ENCODE measurements around the gene CTSD.
A peak's percentile ranks its signal among the peaks of the same experiment; 100 is the strongest.

The CTSD gene

DNA sequence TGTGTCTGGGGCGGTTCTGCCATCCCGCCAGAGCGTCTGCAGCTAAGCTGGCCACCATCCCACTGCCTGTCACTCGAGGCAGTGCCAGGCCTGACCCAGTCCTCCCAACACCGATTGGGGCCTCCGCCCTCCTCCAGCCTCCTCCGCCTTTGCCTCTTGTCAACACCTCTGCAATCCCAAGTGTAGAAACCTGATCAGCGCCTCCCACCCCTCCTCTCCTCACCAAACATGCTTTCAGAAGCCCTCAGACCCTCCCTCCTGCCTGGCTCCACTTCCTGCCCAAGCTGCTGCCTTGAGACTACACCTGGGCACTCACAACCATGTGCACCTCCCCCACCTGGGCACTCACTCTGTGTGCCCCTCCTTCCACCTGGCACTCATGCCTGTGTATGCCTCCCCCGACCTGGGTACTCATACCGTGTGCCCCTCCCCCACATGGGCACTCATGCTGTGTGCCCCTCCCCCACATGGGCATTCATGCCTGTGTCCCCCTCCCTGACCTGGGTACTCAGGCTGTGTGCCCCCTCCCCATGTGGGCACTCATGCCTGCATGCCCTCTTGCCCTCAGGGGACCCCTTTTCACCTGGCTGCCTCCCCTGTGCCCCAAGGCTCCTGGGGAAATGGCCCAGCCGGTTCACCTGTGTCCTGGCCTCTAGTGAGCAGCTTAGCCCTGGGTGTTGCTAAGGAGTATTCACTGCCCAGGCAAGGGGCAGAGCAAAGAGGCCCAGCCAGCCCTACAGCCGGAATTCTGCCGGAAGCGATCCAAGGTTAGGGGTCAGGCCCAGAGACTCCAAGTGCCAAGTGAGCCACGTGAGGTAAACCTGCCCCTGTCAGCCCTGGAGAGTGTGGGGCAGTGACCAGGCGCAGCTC, 7.8 kb downstream of the CTSD start:
- no peak for DNase-seq

DNA sequence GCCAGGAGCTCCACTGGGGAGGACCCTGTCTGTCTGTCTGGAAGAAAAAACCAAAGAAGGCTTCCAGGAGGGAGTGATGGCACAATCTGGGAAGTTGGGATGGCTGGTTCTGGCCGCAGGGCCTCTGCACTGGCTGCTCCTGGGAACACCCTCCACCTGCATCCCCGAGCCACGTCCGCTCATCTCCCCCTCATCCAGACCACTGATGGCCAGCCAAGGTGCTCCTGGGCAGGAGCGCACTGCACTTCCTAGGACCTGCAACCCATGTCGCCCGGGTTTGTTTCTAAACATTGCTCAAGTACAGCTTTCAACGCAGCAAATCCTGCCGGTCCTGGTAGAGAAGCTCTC, 8.4 kb downstream of the CTSD start:
- no peak for DNase-seq

DNA sequence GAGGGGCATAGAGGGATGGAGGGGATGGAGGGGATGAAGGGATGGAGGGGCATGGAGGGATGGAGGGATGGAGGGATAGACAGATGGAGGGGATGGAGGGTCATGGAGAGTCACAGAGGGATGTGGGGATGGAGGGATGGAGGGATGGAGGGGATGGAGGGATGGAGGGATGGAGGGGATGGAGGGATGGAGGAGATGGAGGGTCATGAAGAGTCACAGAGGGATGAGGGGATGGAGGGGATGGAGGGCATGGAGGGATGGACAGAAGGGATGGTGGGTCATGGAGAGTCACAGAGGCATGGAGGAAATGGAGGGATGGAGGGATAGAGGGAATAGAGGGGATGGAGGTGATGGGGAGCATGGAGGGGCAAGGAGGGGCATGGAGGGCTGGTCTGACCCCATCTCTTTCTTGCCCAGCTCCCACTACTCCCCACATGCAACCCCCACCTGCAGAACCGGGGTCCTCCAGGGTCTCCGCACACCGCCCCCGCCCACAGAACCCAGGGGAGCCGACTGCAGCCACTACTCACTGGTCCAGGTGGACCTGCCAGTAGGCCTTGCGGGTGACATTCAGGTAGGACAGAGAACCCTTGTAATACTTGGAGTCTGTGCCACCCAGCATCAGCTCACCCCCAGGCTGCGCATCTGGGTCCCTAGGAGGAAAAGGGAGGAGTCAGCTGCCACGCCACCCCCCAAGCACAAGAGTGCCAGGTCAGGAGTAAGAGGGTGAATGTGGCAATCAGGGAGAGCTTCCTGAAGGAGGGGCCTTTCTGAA, 9.2 kb downstream of the CTSD start:
- no peak for DNase-seq

DNA sequence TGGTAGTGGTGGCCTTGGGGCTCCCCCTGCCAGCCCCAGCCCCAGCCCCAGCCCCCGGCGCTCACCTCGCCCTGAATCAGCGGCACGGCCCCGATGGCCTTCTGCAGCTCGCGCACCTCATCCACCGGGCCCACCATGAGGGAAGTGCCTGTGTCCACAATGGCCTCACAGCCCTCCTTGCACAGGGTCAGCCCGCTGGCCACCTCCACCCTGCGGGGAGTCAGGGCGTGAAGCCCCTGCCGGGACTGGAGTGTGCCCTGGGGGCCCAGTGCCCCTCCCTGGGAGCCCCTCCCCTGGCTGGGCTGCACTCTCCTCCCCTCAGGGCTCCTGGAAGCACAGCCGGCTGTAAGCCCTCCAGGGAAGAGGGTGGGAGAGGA, 9.8 kb downstream of the CTSD start:
- no peak for DNase-seq

DNA sequence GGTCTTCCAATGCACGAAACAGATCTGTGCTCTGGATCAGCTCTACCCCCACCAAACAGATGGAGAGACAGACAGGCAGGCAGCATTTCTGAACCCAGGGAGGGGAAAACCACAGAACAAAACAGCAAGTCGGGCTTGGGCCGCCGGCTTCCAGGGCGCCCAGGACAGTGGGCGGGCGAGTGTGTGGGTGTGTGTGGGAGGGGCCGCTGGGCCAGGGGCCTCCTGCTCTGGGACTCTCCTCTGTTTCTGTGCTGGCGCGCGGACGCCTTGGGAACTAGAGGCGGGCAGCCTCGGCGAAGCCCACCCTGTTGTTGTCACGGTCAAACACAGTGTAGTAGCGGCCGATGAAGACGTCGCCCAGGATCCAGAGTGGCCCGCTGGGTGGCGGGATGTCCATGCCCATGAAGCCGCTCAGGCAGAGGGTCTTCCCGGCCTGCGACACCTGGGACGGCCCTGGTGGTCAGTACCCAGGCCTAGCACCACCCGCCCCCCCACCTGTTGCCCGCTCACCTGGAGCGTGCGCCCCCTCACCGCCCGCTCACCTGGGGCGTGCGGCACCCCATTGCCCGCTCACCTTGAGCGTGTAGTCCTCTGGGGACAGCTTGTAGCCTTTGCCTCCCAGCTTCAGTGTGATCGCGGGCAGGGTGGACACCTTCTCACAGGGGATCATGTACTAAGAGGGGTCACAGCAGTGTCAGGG, 10.3 kb downstream of the CTSD start:
- no peak for DNase-seq

DNA sequence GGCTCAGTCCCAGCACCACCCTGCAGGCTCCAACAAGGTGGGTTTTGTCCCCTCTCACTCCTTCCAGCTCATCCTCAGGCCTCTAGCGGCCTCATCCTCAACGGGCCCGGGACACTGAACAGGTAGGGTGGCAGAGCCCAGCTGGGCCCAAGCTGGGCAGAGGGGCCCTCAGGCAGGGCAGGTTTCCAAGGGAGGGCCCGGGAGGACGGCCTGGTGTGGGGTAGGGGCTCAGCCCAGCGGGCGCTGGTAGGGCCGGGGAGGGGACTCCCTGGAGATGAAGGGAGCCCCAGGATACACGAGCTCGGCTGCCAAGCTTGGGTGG, 10.9 kb downstream of the CTSD start:
- no peak for DNase-seq

DNA sequence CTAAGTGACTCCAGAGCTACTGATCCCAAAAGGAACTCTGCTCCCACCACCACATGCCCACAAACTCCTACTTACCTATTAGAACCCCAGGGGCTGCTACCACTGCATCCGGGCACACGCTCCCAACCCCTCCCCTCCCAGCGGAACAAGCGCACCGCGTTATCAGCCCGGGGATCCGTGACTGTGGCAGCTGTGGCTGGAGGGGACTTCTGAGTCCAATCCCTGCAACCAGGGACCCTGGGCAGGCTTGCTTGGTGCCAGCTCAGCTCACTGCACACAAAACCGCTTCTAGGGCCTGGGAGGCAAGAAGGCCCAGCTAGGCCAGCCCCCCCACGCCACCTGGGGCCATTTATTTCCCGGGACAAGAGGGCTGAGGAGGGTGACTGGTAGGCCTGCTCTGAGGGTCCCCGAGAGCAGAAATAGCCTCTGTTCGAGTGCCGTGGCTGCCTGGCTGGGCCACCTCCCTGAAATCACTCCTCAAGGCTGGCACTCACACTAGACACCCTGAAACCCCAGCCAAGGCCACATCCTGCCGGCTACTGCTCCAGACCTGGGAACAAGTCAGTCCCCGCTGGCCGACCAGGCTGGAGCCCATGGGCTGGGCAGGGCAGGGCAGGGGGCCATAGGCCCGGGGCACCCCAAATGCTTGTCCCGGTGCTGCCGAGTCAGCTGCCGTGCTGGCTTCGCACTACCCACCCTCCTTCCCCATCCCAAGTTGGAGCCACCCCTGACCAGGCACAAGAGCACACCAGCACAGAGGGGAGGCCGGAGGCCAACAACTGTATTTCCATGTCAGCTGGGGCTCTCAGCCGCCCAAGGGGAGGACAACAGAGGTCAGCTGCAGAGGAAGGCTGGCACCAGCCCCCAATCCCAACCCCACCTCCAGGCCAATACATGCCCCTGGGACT, 11.5 kb downstream of the CTSD start:
- no peak for DNase-seq

DNA sequence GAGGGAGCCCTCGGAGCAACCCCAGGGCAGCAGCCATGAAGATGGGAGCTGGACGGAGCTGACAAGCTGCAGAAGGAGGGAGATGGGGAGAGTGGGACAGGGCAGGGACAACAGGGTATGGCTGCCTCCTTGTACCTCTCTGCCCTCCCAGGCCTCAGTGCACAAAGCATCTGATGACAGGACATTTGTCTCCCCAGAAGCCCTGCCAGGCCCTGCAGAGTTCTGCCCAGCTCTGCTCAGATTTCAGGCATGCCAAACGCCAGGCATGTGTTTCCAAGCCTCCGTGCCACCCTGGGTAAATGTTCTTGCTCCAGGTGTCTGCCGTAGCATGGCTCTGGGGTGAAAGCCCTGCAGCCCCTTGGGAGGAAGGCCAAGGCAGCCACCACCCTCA, 12.2 kb downstream of the CTSD start:
- no peak for DNase-seq

DNA sequence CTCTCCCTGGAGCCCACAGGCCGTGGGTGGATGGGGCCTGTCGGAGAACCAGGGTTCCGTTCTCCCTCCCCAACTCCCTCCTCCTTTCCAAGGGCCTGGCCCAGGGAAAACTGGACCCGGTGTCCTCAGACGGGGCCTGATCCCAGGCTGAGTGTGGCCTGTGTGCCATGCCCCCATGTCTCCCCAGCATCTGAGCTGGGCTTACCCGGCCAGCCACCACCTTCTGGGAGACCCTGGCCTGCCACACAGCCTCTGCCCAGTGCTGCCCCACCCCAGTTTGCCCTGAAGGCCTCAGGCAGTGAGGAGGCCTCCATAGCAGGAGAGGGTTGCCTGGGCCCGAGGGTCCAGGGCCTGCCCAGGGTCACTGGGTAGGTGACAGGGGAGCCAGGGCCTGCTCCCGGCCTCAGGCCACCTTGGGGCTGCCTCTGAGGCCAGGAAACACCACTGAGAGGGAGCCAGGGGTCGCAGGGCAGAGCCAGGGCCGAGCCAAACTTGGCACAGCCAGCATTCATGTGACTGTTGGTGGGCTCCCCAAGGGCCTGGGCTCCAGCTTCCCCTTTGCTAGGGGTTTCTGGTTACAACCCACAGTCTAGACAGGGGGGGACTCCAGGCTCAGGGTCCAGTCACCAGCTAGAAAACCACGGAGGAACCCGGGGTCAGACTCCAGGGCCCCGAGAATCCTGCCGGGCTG, 12.7 kb downstream of the CTSD start:
- DNase-seq = no peak

DNA sequence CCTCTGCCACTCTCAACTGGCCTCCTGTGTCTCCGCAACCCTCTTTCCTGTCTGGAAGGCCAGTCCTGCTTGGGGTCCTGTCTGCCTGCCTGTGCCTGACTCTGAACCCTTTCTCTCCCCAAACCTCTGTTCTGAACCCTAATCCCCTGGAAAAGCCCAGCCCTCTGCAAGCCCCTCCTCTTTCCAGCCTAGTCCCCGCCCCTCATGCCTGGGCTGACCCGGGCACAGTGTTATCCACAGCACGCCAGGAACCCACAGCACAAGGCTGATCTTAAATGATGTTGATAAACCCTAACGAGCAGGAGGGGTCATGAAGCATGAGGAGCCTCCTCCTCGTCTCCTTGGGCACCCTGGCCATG, 13.3 kb downstream of the CTSD start, which contains the start of gene IFITM10:
TSS of gene IFITM10 (minus strand) at position 115 of the 359 bp plus-strand sequence. CDS start 153 bp downstream, outside the sequence.
- DNase-seq = no peak

DNA sequence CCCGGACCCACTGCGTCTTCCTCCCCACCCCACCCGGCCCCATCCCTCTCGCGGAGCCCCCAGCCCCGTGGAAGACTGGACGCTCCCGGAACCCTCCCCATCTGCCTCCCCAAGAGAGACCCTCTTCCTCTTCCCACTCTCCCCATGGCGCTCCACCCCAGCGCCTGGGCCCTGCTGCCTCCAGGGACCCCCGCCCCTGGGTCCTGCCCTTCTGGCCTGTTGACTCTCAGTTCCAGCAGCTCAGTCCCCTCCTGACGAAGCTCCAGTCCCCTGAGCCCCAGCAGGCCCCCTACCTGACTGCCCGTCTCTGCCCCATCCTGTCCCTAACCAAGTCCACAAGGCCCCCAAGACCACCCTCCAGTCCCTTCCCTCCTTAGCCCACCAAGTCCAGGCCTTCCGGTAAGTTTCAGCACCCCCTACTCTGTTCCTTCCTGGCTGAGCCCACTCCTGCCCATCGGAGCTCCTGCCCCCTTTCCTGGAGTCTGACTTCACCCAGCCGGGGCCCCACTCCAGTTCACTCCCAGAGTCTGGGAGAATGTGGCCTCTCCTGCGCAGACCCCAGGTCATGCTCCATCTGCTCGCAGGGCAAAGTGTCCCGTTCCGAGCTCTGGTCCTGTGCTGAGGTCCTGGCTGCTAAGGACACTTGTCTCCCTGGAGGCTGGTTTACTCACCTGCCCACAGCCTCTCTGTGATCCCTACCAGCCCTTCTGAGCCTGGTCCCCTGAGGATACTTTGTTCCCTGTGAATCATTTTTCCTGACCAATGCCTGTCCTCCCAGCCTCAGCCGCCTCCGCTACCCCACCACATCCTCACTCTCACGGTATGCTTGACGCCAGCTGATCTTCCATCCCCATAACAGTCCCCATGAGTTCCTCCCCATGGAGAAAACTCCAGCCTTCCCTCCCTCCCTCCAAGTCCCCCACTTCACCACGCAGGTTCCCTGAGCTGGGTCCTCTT, 14.1 kb downstream of the CTSD start:
- DNase-seq = peak; percentile 87

DNA sequence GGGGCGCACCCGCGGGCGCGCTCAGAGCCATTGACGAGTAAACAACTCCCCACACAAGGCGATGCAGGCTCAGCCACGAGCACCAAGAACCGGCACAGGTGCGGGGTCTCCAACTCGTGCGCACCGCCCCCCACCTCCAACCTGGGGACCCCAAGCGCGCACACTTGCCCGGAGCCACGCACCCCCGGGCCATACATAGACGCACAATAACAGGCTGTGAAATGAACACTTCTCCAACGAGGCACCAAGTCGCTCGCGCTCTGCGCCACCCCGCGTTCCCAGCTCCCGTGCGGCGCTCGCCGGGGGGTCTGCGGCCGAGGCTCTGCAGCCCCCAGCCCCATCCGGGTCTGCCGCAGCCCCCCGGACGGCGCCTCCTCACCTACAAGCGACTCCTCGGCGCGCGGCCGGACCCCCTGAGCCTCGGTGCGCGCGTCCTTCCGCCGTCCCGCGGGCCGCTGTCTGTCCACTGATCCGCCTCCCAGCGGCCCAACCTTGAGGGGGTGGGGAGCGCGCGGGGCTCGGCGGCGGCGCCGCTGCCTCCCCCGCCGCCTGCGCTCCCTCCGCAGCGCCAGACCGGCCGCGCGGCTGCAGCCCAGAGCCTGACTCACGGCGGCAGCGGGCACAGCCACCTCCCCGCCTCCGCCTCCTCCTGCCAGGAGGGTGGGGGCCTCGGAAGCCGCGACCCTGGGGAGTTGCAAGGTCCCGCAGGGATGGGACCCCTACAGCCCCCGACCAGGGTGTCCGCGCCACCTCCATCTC, 14.9 kb downstream of the CTSD start:
- DNase-seq = peak; percentile 27

DNA sequence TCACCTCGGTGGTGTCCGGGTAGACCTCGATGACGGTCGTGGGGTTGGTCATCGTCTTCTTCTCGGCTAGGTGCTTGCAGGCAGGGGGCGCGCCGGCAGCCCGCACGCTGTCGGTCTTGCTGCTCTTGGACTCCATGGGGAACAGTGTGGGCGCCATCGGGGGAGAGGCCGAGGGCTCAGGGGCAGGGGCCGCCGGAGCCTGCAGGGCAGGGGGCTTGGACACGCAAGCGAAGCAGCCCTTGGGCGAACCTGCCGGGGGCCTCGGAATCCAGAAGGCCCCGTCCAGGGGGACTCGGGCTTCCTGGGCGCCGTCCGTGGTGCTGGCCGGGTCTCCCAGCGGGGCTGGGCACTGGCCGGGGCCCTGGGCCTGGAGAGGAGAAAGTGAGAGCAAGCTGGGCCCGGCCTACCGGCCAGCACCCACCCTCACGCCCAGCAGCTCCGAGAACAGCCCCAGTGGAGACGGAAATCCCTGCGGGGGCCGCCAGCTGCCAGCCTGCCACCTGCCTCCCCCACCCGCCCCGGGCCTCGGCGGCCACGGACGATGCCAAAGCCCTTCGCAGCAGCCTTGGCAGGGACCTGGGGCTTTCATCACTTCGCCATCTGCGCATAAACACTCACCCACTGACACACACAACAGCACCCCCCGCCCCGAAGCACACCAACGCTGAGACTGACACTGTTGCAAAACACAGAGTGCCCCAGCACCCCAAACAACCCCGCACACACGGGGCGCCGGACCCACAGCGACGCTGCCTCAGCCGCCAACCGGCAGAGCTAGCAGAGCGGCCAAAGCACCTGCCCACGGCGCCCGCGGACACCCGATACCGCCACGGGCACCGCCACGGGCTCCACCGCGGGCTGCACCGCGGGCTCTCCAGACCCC, 15.7 kb downstream of the CTSD start:
- no peak for DNase-seq

DNA sequence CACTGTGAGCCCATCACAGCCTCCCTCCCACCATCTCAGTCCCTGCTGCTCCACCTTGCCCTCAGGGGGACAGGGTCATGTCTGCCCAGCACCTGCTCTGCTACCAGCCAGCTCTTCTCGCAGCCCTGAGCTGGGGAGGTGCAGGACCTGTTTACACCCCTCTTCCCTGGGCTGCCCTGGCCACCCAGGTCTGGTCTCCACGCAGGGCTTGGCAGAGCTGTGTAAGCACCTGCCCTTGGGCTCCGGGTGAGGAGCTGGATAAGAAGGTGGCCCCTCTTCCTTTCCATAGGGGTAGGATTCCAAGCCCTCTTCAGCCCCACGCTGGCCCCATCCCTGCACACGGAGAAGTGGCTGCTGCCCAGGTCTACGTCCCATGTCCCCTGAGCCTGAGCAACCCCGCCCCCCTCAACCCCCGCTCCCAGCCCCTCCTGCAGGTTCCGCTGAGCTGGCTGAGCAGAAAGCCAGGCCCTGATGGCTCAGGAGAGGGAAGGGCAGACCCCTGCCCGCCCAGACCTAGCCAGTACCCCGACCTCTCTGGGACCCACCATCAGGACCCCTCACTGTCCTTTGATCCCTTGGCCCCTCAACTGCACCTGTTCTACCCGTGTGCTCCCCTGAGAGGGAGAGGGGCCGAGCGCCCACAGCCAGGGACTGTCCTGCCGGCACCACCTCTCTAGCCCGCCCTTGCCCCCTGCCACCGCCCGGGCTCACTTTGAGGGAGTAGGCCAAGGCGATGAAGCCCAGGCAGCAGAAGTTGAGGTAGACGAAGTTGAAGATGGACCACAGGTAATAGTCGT, 16.6 kb downstream of the CTSD start:
- no peak for DNase-seq

DNA sequence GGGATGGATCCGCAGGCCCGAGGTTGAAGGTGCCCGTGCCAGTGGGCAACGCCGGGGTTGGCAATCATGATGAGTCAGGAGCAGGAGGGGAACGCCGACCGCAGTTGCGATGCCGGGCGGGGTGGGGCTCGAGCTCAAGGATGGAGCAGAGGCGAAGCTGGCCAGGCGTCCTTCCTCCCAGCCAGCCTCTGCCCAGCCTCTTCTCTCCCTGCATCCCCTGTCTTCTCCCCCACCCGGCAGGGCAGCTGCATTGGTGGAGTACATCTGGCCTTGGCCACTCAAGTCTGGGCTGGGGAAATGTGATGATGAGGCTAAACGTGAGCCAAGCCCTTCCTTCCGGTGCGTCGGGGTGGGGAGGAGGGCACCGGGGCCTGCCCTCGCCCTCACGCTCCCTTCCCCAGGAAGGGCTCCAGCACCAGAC, 17.2 kb downstream of the CTSD start:
- DNase-seq = no peak

DNA sequence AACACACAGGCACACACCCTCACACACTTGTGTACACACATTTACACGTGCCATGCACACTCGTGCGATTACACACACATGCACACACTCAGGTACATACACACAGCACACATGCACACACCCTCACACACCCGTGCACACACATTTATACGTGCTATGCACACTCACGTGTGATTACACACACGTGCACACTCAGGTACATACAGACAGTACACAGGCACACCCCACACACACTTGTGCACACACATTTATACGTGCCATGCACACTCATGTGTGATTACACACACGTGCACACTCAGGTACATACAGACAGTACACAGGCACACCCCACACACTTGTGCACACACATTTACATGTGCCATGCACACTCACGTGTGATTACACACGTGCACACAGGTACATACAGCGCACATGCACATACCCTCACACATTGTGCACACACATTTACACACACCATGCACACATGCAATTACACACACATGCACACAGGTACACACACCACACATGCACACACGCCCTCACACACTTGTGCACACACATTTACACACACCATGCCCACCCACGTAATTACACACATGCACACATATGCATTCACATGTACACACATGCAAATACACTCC, 17.9 kb downstream of the CTSD start:
- no peak for DNase-seq

DNA sequence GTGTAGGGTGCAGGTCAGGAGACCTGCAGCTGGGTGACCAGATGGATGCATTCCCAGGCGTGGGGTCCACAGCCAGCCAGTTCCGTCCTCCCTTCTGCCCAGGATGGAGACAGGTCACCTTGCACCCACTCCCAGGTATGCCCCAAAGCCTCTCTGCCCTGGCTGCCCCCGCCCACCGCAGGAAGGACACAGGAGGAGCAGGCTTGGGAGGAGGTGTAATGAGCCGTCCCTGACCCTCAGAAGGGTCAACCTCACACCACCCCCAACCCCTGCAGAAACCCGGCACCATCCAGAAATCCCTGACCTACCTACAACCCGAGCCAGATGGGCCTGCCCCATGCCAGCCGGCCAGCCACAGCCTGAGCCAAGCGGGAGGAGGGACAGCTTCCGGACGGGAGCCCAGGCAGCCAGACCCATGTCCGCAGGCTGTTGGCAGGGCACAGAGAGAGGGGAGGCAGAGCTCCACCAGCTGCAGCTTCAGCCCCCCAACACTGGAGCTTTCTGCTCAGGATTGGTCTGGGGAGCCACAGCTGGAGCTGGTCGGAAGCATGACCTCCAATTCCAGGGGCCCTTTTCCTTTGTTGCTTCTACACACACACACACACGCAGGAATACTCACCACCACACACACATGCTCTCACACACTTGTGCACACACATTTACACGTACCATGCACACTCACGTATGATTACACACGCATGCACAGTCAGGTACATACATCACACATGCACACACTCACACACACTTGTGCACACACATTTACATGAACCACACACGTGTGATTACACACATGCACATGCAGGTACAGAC, 18.6 kb downstream of the CTSD start:
- no peak for DNase-seq

Data from fibroblast of skin of scalp (primary cell).